ENCODE results near the gene CFAP97D1.

Gene CFAP97D1

DNA sequence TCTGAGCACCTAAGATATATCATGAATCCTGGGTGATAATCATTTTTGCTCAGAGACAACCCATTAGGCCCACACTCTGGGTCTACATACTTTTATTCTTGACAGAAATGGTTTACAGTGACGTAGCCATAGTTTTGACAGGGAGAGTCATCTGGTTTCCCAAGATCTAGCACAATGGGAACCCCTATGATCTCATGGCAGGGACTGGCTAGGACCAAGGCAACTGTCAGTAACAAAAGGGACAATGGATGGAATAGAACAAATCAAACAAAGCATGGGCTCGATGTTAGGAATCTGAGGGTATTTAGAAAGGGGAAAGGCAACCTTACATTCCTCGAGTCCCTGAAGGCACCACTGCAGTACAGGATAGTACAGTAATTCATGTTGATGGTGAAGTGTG lies 20.5 kb downstream of the CFAP97D1 start:
- no peak for DNase-seq

DNA sequence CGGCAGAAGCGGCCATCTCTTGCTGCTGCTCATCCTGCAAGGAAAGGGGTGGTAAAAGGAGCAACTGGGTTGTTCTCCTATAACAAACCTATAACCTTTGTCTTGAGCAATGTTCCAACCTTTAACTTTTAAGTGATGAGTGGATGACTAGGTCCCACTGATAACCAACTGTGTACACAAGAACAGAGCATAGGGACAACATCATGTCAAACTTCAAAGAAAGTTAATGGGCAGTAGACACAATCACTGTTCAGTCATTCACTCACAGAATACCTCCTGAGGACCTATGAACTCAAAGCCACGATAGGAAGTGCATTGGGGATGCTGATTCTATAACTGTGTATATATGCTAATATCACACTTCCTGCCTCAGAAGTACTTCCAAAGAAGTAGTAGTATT lies 21.6 kb downstream of the CFAP97D1 start:
- no peak for DNase-seq

DNA sequence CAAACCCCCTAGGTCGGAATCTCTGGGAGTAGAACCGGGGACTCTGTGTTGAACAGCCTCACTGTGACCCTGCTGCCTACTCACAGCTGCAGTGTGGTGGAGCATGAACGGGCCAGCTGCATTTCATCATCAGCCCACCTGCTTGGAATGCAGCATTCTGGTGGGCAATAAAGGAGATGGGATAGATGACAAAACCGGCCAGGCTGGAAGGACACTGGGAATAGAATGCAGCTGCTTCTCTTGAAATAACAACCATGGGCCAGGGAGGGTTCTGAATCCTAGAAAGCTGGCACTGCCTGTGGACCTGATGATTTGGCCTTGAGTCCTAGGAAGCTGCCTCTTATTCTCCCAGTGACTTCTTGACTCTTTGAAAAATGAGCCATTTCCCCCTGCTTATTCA lies 23.5 kb downstream of the CFAP97D1 start:
- no peak for DNase-seq

DNA sequence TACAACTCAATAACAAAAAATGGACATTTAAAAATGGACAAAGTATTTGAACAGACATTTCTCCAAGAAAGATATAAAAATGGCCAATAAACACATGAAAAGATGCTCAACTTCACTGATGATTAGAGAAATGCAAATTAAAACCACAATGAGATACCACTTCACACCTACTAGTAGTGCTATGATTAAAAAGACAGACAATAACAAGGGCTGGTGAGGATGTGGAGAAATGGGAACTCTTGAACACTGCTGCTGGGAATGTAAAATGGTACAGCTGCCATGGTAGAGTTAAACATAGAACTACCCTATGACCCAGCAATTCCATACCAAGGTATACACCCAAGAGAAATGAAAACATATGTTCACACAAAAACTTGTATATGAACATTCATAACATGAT lies 24.9 kb downstream of the CFAP97D1 start:
- DNase-seq: no peak

DNA sequence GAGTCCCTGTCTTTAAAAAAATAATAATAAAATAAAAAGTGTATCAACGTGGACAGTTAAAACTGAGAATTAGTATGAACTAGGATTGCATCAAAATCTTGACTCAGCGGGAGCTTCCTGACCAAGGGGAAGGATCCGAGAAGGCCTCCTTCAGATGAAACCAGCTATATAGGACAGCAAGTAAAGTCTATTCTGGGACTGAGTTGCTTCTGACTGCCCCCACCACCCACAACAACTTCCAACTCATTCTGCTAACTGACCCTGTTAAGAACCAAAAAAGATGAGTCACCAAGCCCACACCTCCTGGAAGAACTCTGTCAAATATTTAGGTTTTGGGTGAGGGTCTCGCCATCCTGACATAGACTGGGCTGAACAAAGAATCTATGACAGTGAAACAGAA lies 27.8 kb downstream of the CFAP97D1 start:
- no peak for DNase-seq

DNA sequence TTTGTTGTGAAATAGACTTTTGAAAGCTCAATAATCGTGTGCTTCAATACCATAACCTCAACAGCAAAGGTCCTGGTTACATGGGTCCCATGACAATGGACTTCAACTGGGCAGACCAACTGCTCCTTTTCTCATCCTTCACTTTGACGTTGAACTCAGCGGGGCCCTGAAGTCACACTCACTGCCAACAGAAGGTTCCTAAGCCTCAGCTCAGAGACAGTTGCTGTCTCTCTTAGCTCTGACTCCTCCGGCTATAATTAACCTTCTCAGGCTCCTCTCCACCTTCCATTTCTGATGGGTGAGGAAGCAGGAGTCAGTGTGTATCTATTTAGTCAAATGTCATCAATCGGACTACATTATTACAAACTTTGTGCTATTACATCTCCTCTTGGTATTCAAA lies 28.9 kb downstream of the CFAP97D1 start:
- no peak for DNase-seq

DNA sequence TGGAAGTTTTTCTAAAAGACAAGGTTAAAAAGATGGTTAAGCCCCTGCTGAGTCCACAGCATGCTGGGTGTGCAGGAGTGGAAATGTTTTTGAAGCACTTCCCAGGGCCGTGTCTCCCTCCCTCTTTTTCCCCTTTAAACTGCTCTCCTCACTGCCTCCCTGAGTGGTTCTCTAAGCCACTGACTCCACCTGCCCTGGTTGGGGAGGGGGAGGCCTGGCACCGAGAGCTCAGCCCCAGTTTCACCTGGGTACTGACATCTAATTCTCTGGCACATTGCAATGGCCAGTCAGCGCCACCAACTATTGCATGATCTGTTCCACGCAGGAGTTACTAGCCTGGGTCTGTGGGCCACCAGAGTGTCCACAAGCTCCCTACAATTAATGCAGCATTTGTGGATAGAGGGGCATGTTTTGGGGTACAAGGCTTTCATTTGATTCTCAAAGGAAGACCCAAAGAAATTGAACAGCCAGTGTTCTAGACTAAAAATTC lies 30.0 kb downstream of the CFAP97D1 start:
- DNase-seq: no peak

DNA sequence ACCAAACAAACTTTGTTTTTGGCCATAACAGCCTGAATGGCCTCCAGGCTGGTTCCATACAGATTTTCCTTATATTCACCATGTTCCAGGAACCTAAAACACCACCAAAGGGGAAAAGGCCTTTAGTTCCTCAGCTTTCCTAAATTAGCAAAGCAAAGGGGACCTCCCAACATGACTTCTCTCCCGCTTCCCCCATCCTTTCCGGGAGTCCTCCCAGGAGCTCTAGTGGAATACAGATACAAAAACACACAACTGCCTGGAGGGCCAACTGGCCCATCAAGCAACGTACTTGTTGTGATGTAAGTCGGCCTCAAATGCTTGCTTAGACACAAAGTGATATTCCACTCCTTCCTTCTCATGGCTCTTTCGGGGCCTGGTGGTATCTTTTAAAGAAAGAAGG lies 30.6 kb downstream of the CFAP97D1 start:
- no peak for DNase-seq

DNA sequence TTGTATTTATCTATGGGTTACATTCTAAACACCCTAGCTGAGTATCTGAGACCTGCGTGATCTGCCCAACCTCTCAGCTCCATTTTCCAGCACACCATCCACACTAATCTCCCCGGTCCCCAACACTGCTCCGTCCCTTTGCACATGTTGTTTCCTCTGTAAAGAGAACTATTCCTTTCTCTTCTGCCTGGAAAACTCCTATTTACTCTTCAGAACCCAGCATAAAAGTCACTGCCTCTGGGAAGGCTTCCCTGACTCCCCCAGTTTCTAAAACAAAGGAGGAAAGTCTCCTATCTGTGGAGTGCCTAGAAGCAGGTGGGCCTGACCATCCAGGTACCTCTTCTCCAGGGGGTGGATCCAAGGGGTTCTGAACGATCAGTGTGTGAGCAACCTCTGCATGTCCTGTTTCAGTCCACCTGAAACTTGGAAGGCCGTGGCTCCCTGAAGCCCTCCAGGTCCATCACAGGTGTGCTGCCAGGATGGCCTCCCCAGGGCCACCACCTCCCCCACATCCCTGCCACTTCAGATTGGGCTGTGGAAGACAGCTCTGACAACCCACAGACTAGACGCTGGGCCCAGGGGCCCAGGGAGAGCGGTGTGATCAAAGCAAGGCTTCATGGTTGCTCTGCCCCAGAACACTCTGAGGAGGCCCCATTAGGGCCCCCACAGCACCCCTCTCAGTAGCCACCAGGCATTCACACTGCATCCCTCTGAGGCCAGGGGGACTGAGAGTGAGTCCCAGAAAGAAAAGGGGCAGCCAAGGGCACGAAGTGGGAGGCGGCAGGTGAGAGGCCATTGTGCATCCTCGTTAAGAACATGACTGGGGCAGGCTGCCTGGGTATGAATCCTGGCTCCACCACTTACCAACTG lies 32.4 kb downstream of the CFAP97D1 start:
- DNase-seq: no peak

DNA sequence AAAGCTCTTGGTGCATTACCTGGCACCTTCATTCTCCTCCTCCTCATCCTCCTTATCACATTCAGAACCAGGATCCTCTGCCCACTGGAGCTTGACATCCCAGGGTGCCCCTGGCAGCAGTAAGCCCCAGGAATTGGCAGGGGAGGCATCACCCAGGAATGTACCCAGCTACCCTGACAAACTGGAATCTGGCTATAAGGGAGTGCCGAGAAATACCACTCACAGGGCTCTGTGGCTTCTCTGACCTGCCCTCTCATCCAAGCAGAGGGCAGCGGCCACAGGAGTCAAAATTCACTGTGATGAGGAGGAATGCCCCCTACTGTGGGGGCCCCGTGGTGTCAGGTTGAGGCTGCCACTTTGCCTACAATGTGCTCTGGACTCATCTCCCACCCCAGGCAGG lies 33.2 kb downstream of the CFAP97D1 start:
- DNase-seq: no peak

DNA sequence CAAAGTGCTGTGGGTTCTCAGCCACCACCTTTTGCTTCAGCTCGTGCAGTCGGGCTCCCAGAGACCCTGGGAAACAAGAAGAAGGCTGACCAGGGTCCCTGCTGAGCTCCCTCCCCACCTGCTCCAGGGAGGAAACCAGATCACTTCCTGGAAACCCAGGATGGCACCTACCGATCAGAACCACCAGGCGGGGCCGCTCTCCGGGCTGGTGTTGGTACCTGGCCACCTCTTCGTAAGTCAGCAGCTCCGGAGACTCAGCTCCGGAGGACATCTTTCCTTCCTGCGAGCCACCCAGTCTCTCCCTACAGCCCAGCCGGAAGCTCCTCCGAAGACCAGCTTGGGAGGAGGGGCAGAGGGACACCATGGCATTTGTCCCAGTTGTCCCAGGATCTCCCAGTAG lies 33.8 kb downstream of the CFAP97D1 start:
- no peak for DNase-seq

DNA sequence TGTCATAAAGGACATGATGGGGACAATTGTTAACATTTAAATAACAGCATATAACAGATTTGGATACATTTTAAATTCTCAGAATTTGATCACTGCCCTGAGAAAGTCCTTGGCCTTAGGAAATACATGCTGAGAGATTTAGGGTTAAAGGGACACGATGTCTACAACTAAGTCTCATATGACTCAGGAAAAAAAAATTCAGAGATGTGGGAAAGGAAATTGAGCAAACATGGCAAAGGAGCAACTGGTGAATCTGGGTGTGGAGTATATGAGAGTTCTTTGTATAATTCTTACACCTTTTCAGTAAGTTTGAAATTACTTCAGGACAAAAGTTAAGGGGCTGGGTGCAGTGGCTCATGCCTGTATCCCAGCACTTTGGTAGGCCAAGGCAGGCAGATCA lies 34.5 kb downstream of the CFAP97D1 start:
- no peak for DNase-seq

DNA sequence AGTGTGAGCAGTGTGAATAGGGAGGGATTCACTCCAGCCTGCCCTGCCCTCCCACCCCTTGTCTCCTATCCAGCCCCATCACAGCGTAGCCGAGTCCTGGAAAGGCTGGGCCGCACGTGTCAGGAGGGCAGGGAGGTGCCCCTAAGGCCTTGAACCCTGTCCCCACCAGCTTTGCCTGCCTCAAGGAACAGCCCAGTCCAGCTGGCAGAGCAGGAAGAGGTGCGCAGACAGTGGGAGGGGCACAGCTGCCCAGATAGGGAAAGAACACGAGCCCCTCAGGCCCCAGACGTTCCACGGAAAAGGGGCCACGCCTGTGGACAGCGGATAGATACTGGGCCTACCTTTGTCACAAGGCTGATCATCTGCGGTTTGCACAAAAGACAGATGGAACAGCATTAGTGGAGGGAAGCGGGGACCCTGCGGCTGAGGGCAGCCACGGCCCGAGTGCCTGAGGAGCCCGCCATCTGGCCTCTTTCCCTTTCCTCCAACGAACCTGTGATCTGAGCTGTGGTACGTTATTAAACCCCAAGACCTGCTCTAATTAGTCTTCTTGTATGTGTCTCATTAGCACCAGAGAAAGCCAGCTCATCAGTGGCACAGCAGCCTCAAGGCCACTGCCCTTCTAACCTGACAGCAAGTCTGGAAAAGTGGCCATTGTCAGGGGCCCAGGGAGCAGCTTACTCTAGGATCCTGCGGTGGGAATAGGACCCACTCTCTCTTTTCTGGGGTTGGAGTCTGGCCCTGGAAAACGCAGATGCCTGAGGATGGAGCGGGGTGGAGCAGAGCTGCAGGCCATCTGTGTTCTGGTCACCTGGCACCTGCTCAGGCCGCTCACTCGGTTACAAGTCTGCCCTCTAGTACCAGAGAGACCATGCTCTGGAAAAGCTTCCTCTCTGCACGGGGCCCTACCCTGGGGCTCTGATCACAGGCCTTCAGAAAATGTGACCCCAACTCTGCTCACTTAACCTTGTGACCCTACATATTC lies 36.4 kb downstream of the CFAP97D1 start:
- no peak for DNase-seq

DNA sequence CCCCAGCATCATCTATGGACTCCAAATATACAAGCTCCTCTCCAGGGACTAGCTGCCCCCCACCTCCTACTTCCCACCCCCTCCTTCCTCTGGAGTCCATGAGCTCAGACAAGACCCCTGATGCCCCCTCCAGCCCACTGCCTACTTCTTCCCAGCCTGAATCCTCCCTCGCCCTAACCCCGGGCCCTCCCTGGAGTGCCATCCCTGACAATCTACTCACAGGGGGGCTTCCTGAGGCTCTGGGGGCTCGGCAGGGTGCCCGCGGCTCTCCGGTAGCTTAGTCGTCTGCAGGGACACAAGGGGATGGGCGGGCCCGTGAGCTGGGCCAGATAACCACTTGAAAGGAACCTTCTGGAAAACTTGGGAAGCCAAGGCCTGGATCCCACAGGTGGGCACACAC lies 37.6 kb downstream of the CFAP97D1 start:
- no peak for DNase-seq

DNA sequence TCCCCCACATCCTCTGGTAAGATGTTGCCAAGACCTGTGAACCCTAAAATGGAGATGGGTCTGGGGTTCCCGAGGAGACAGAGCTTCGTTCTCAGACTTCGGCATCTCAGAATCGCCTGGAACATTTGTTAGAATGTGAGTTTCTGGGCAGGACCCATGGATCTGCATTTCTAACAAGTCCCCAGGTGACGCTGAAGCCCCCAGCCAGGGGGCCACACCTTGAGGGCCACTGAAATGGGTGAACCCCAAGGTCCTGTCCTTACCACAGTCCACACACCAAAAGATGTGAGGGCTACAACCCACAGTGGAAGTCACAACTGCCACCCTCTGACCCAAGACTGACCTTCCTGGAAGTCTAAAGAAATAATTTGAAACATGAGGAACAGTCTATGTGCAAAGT lies 38.7 kb downstream of the CFAP97D1 start:
- DNase-seq: no peak

DNA sequence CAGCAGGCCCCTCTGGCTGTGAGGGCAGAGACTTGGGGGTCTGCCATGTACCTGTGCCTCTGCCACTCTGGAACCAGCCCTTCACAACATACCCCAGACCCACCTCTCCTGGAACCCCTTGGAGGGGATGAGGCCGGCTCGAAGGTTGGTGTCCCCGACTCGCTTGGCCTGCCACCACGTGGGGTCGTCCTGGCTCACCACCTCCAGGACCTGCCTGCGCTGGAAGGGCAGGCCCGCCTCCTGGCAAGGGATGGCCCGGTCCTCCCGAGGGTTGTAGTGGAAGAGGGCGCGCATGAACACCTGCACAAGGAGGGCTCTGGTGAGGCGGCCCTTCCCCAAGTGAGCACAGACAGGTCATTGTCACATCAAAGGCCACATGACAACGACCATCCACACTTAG lies 40.5 kb downstream of the CFAP97D1 start:
- no peak for DNase-seq

DNA sequence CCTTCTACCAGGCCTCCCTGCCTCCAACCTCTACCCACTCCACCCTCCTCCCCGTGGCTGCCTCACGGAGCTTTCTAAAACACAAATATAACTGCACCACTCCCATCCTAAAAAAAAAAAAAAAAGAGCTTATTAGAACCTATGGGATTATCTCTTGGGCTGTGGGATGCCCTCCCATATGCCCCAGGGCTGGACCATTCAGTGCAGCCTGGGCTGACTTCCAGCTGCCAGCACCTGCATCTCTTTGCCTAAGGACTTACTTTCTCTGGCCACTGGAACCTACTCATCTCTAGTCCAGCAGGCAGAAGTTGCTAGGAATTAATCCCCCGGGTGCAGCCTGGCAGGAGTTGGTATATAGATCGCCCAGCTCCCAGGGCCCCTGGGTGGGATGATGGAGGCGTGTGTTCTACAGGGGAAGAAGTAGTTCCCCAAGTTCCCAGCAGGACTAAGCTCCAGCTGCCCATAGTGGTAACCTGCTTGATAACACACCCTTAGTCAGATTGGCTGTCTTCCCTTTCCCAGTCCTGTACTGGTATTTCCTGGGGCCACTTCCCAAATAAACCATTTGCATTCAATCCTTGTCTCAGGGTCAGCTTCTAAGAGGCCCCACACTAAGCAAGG lies 42.4 kb downstream of the CFAP97D1 start:
- no peak for DNase-seq

DNA sequence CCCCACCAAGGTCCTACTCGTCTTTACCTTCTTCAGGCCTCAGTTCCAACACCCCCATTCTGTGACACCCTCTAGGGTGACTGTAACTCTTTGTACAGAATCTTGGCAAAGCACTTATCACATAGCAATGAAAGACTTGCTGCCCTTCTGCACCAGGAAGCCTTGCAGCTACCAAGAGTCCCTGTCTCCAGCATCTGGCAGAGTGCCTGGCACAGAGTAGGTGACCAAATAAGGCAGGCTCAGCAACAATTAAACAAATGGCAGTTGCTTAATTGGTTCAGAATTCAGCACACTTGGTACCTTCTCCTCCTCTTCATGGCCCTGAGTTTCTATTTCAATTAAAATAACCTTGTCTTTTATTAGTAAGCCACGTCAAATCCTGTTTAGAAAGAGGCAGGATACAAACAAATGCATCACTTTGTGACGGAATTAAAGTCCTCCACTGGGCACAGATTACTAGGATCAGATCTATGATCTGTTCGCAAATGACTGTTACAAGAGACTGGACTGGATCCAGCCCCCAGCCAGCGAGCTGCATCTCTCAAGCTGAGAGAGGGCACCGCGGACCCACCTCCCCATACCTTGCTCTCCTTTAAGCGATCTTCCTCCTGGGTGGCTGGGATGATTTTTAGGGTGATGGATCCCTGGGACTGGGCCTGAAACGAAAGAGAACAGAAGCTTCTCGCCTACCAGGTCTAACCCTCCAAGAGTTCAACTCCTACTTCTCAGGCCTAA lies 43.3 kb downstream of the CFAP97D1 start:
- DNase-seq: no peak

DNA sequence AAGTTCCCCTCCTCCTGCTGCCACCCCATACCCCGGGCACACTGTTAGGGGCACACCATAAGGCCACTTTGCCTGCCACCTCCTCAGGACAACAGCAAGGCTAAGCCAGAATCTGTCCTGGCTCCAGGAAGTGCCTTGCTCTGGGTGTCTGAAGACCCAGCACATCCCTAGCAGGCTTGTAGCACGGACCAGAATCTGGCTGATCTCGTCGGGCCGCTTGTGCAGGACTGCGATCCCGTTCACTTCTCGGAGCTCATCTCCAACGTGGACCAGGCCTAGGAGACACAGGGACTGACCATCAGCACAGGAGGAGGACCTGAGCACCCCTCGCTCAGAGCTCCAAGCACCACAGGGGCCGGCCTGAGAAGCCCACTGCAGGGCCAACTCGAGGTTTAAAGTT lies 45.3 kb downstream of the CFAP97D1 start:
- DNase-seq: no peak

DNA sequence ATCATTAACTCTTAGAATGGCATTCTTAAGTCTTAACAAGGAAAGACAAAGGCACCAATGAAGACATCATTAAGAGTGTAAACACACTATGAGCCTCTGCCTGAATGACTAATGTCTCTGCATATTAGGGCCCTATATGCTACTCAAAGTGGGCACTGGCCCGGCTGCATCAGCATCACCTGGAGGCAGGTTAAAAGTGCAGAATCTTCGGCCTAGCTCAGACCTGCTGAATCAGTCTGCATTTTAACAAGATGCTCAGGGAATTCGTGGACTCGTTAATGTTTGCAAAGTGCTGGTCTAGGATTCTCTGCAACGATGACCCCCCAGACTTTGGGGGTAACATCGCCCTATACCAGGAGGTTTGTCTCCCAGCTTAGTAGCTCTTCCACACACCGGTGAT lies 46.0 kb downstream of the CFAP97D1 start:
- no peak for DNase-seq

DNA sequence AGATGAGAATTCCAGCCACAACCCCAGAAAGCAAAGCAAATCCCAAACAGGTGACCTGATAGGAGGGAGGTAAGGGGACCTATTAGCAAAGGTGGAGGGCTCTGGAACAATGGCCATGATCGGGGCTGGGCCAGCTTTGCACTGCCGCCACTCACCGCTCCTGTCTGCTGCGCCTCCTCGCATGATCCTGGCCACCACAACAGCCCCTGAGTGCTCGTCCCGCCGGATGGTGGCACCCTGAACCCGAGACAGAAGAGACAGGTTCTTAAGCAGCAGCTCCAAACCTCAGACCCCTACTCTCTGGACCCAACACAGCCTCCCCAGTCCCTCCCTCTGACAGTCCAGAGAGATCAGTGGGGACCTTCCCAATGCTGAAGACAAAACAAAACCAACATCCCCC lies 47.4 kb downstream of the CFAP97D1 start:
- no peak for DNase-seq

DNA sequence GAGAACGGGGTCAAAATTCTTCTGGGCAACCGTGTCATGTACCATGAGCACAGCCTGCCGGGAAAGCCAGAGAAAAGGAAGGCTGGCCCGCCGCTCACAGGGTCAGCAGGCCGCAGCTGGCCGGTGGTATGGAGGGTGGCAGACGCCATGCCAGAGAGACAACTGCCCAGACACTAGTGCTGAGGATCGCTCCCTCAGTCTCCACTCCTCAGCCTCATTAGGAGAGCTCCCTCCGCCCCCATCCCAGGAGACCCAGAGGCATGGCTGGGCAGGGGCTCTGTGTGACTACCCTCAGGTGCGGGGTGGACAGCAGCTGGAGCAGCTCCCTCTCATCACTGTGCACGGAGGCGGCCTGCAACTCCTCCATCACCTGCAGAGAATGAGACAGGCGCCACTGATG lies 49.5 kb downstream of the CFAP97D1 start:
- no peak for DNase-seq

All from NCI-H2171 (cell line).